HepG2 (cell line): Measurements from ENCODE around the gene PSAPL1. TPM values are rescaled to one million over a fixed set of nuclear protein-coding genes. Genes with fewer than 3 reads are reported as not detected.

Experiments used
- ATAC-seq: fragments of 200-7000 bp; cut with Tn5 transposase; 3 replicates; pipeline ENCODE4 v1.9.1; 2020; ENCODE audit warnings: mild to moderate bottlenecking, moderate library complexity
- BruUV-seq: library from RNA; stranded (reverse); fragments of 400-500 nt; replicated peaks from 2 replicates; lab custom pipeline; 2021; lab: Mats Ljungman, UMichigan
- CTCF ChIA-PET: fragments of 300-600 bp; formaldehyde crosslinking; extraction: SDS; loops from one replicate; lab custom pipeline; 2021; ENCODE audit warnings: low total read pairs, inconsistent platforms, low intra/inter-chr PET ratio; lab: Yijun Ruan, JAX
- POLR2A ChIA-PET: fragments of 350-600 bp; sonication (Branson Sonifier 250); formaldehyde crosslinking; loops from one replicate; lab custom pipeline; 2020; ENCODE audit warnings: antibody characterized with exemption, inconsistent platforms; lab: Yijun Ruan, JAX
- DNase-seq: peaks from one replicate; pipeline ENCODE4 v3.0.0-alpha.2; 2015; ENCODE audit warnings: low spot score
- FAIRE-seq: peaks from 3 replicates; lab custom pipeline; 2011; peaks lifted over from hg19 to GRCh38; lab: Jason Lieb, UNC
- H2AFZ ChIP-seq: one replicate; pipeline ENCODE4 v1.6.1; 2011; ENCODE audit warnings: low read length, inconsistent platforms
- H3K27ac ChIP-seq: fragments of 300-600 bp; 3 replicates; pipeline ENCODE4 v1.8.0; 2011; ENCODE audit warnings: mixed run types, mild to moderate bottlenecking, mixed read lengths, low read length, inconsistent platforms; ENCODE audit not compliant: insufficient read depth; ENCODE audit errors: extremely low read length
- H3K27me3 ChIP-seq, 2 experiments: fragments of 200-600 bp in 1 of 2; 2 replicates in 1 of 2; 3 replicates in 1 of 2; pipeline versions ENCODE4 v1.6.0 to v1.8.0; 2011; ENCODE audit warnings: low read length in 2 of 2, mild to moderate bottlenecking in 2 of 2, moderate library complexity in 2 of 2, inconsistent platforms in 1 of 2; ENCODE audit not compliant: insufficient read depth in 2 of 2, control insufficient read depth in 1 of 2
- H3K36me3 ChIP-seq, 2 experiments: fragments of 200-600 bp in 1 of 2; replicated peaks in 1 of 2; 2 replicates in 1 of 2; 3 replicates in 1 of 2; pipeline versions ENCODE4 v1.5.1 to v1.8.0; 2011; ENCODE audit warnings: low read length in 2 of 2, inconsistent platforms in 1 of 2; ENCODE audit not compliant: insufficient read depth in 2 of 2, control insufficient read depth in 1 of 2
- H3K4me1 ChIP-seq: 2 replicates; pipeline ENCODE4 v1.5.1; 2012; ENCODE audit warnings: low read length, inconsistent platforms; ENCODE audit not compliant: insufficient read depth
- H3K4me2 ChIP-seq: 2 replicates; pipeline ENCODE4 v1.6.0; 2011; ENCODE audit warnings: low read depth, low read length, inconsistent platforms
- H3K4me3 ChIP-seq, 3 experiments: fragments of 200-600 bp in 1 of 3; sonication (generic), shearing (Covaris generic) in 1 of 3; replicated peaks in 1 of 3; 2 replicates each; pipeline ENCODE4 v1.5.1; 2011 to 2016; ENCODE audit warnings: low read length in 3 of 3, inconsistent platforms in 2 of 3, low read depth in 2 of 3, mild to moderate bottlenecking in 2 of 3, control low read depth in 1 of 3, mixed read lengths in 1 of 3; ENCODE audit not compliant: insufficient read depth in 1 of 3
- H3K79me2 ChIP-seq: one replicate; pipeline ENCODE4 v1.6.1; 2011; ENCODE audit warnings: low read length, inconsistent platforms; ENCODE audit not compliant: insufficient read depth
- H3K9ac ChIP-seq: 2 replicates; pipeline ENCODE4 v1.6.0; 2011; ENCODE audit warnings: mild to moderate bottlenecking, low read depth, low read length, inconsistent platforms; ENCODE audit not compliant: insufficient read depth
- H3K9me3 ChIP-seq: 2 replicates; pipeline ENCODE4 v1.5.1; 2012; ENCODE audit warnings: mild to moderate bottlenecking, low read length
- H4K20me1 ChIP-seq: 2 replicates; pipeline ENCODE4 v1.6.0; 2011; ENCODE audit warnings: inconsistent platforms, mild to moderate bottlenecking, low read length, moderate library complexity; ENCODE audit not compliant: insufficient read depth
- HDAC2 ChIP-seq: sonication (generic); formaldehyde crosslinking; IDR thresholded peaks from 2 replicates; pipeline ENCODE4 v1.4.0; 2020; ENCODE audit warnings: missing genetic modification reagents
- HMG20A ChIP-seq: IDR thresholded peaks from 2 replicates; pipeline ENCODE4 v1.6.1; 2016; ENCODE audit warnings: borderline replicate concordance
- IRX3 ChIP-seq: sonication (generic); formaldehyde crosslinking; IDR thresholded peaks from 2 replicates; pipeline ENCODE4 v1.8.1; 2023; ENCODE audit warnings: mild to moderate bottlenecking, low read depth, missing genetic modification reagents, borderline replicate concordance
- MTF2 ChIP-seq: sonication (generic); formaldehyde crosslinking; IDR thresholded peaks from 2 replicates; pipeline ENCODE4 v1.5.0; 2020; ENCODE audit warnings: missing genetic modification reagents, borderline replicate concordance
- NFE2L2 ChIP-seq: fragments of 150-350 bp; IDR thresholded peaks from 2 replicates; pipeline ENCODE4 v1.6.1; 2014; ENCODE audit warnings: low read length
- SNRNP70 ChIP-seq: fragments of 200-400 bp; formaldehyde crosslinking; IDR thresholded peaks from 2 replicates; pipeline ENCODE4 v1.6.1; 2017; ENCODE audit warnings: mild to moderate bottlenecking, low read depth, low read length, moderate library complexity
- TBP ChIP-seq: sonication (generic); formaldehyde crosslinking; IDR thresholded peaks from 2 replicates; pipeline ENCODE4 v1.5.0; 2020; ENCODE audit warnings: missing genetic modification reagents
- TP53 ChIP-seq: sonication (generic); formaldehyde crosslinking; conservative IDR thresholded peaks from 2 replicates; pipeline ENCODE4 v1.4.0; 2020; ENCODE audit warnings: missing genetic modification reagents
- ZNF331 ChIP-seq: sonication (generic); formaldehyde crosslinking; IDR thresholded peaks from 2 replicates; pipeline ENCODE4 v1.4.0; 2020; ENCODE audit warnings: missing genetic modification reagents
- ZNF33B ChIP-seq: sonication (generic); formaldehyde crosslinking; IDR thresholded peaks from 2 replicates; pipeline ENCODE4 v1.5.1; 2020; ENCODE audit warnings: mild to moderate bottlenecking, missing genetic modification reagents
- ZNF556 ChIP-seq: sonication (generic); formaldehyde crosslinking; IDR thresholded peaks from 2 replicates; pipeline ENCODE4 v1.4.0; 2020; ENCODE audit warnings: mild to moderate bottlenecking, missing genetic modification reagents, borderline replicate concordance
- ZNF710 ChIP-seq: sonication (generic); formaldehyde crosslinking; IDR thresholded peaks from 2 replicates; pipeline ENCODE4 v1.5.0; 2020; ENCODE audit warnings: mild to moderate bottlenecking, missing genetic modification reagents, borderline replicate concordance
- WGBS: methylation state at CpG from one replicate; pipeline ENCODE4 v1.1.6; 2017; ENCODE audit warnings: low lambda C conversion rate; 5-methylcytosine and 5-hydroxymethylcytosine counted together
- in situ Hi-C: cut with HindIII; loops from 2 replicates; pipeline ENCODE4 v1.10.0; 2017; ENCODE audit warnings: low pct_unique_long_range_greater_than_20kb; ENCODE audit not compliant: extremely low pct_ligation_motif_present
- intact Hi-C: fragments of 100-400 bp; cut with micrococcal nuclease; formaldehyde crosslinking; loops from one replicate; pipeline ENCODE4 v1.10.0; 2022; ENCODE audit not compliant: unreplicated experiment
- polyA plus RNA-seq, 8 experiments: library from polyadenylated mRNA; depleted of rRNA in 3 of 8; stranded (reverse) in 7 of 8; unstranded in 1 of 8; fragments of >200 nt; fragmentation: Illumina TruSeq in 4 of 8; extraction: Trizol in 4 of 8; gene quantifications; 2 replicates each; pipeline versions ENCODE4 v1.2.1 to v1.2.3, GENCODE V29; 2011 to 2016; ENCODE audit warnings: low read depth in 4 of 8, missing spikeins in 1 of 8, mixed read lengths in 1 of 8; ENCODE audit not compliant: insufficient read depth in 1 of 8
- total RNA-seq, 5 experiments: library from RNA; depleted of rRNA; stranded (reverse); fragments of >200 nt; fragmentation: Illumina TruSeq; extraction: Trizol; gene quantifications; 2 replicates each; pipeline ENCODE4 v1.2.3, GENCODE V29; 2016; ENCODE audit warnings: low read depth in 1 of 5
- TF ChIP-seq, protein P1 (sequence below): sonication (generic); formaldehyde crosslinking; conservative IDR thresholded peaks from 2 replicates; pipeline ENCODE4 v1.8.0; 2022; ENCODE audit warnings: low read depth, missing genetic modification reagents

PSAPL1 gene
- total and polyA plus RNA-seq, 2 of the 13 experiments (the other 11 are each of a cell fraction or from before 2014, with no cell fraction given): 0.02 to 0.16 TPM

DNA sequence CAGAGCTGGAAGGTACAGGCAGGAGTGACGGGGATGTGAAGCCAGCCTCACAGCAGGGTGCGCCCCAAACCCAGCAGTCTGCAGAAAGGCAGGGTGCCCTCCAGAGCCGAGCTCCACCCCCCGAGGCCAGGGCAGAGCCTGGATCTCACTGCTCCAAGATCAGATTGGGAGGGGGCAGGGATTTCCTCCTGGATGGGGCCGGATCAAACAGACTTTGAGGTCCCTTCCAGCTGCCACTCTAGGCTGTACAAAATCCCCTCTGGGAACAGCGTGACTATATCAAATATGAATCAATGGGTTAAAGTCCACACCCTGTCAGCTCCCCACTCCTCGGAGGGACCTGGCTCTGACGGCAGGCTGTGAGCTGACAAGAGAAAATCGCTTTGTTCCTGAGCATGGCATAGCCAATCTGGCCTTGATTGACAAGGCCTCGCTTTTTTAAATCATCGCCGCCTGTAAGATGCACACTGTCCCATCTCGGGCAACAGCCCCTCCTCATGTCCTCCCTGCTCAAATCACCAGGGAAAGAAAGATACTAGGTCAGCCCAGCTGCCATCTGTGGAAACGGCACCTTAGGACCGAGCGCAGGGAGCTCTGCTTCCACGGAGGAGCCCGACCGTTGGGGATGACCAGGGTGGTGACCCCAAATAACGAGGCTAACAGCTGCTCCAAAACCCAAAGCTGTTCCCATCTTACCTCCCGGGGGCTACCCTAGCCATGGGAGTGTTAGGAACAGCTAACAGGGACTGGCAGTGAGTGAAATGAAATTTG, 39.9 kb downstream of the PSAPL1 start:
- no peak overlapping the region for H3K4me2 ChIP-seq
- WGBS: 49% methylated on average over 7 of the region's 21 CpGs
- ATAC-seq (no peak), FAIRE-seq (no peak), DNase-seq (no peak)
- no peak overlapping the region for H3K27ac ChIP-seq
- H3K79me2 ChIP-seq: no peaks in the 10 kb centered on the region
- BruUV-seq: no TSS peak
- no peaks in the 10 kb centered on the region for H3K4me1 ChIP-seq
- TF ChIP-seq ZNF331 (CRISPR knock-in tag): no peak
- no peak for TF ChIP-seq SNRNP70
- no peak for TF ChIP-seq MTF2
- no peak for TF ChIP-seq IRX3 (CRISPR knock-in tag)
- TF ChIP-seq ZNF710 (CRISPR knock-in tag): no peak
- no peak for TF ChIP-seq ZNF33B (CRISPR knock-in tag)
- TF ChIP-seq NFE2L2: no peak
- no peak for TF ChIP-seq ZNF556 (CRISPR knock-in tag)
- TF ChIP-seq HMG20A (CRISPR knock-in tag): no peak
- no peak for TF ChIP-seq HDAC2 (CRISPR knock-in tag)
- TF ChIP-seq TP53 (CRISPR knock-in tag): no peak
- TF ChIP-seq, protein P1, sequence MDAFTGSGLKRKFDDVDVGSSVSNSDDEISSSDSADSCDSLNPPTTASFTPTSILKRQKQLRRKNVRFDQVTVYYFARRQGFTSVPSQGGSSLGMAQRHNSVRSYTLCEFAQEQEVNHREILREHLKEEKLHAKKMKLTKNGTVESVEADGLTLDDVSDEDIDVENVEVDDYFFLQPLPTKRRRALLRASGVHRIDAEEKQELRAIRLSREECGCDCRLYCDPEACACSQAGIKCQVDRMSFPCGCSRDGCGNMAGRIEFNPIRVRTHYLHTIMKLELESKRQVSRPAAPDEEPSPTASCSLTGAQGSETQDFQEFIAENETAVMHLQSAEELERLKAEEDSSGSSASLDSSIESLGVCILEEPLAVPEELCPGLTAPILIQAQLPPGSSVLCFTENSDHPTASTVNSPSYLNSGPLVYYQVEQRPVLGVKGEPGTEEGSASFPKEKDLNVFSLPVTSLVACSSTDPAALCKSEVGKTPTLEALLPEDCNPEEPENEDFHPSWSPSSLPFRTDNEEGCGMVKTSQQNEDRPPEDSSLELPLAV: no peak
- TF ChIP-seq TBP: no peak
- peaks cover 2 to 74% of the 10 kb centered on the region in 2 experiments for H3K27me3 ChIP-seq
- no peaks in the 10 kb centered on the region for H4K20me1 ChIP-seq
- no peak overlapping the region for H2AFZ ChIP-seq
- H3K4me3 ChIP-seq: no peak overlapping the region
- H3K9me3 ChIP-seq: no peaks in the 10 kb centered on the region
- no peak overlapping the region for H3K9ac ChIP-seq
- ChIA-PET CTCF (no interaction called here), POLR2A (no interaction called here)
- H3K36me3 ChIP-seq: no peaks in the 10 kb centered on the region
- in situ Hi-C loops (no loop called here), intact Hi-C loops (no loop called here)
